Panc1 (cell line): ENCODE results near the gene PSRC1. TPM values are rescaled to one million over a fixed set of nuclear protein-coding genes. Genes with fewer than 3 reads are reported as not detected.

Source experiments
- ATAC-seq: fragments of 200-7000 bp; cut with Tn5 transposase; 2 replicates; pipeline ENCODE4 v1.9.1; 2020; ENCODE audit warnings: mild to moderate bottlenecking, moderate library complexity
- BruUV-seq: library from RNA; stranded (reverse); fragments of 400-500 nt; replicated peaks from 2 replicates; lab custom pipeline; 2021; lab: Mats Ljungman, UMichigan
- CTCF ChIA-PET: fragments of 300-600 bp; sonication (Branson Sonifier 250); formaldehyde crosslinking; loops from one replicate; lab custom pipeline; 2022; ENCODE audit warnings: antibody characterized with exemption; lab: Charles Lee
- POLR2A ChIA-PET: fragments of 300-600 bp; sonication (Branson Sonifier 250); formaldehyde crosslinking; loops from one replicate; lab custom pipeline; 2022; ENCODE audit warnings: antibody characterized with exemption; lab: Charles Lee
- DNase-seq: peaks from one replicate; pipeline ENCODE4 v3.0.0-alpha.2; 2010; ENCODE audit warnings: low read depth, low spot score
- H3K27ac ChIP-seq: 2 replicates; pipeline ENCODE4 v1.5.1; 2011; ENCODE audit warnings: mild to moderate bottlenecking, low read length, inconsistent platforms
- H3K27me3 ChIP-seq: fragments of 200-500 bp; sonication (Bioruptor generic); 2 replicates; pipeline ENCODE4 v1.6.0; 2014; ENCODE audit warnings: low read length, inconsistent platforms; ENCODE audit not compliant: control insufficient read depth, insufficient read depth
- H3K36me3 ChIP-seq: fragments of 200-500 bp; sonication (Bioruptor generic); 2 replicates; pipeline ENCODE4 v1.5.1; 2014; ENCODE audit warnings: inconsistent platforms, mild to moderate bottlenecking, low read length, moderate library complexity; ENCODE audit not compliant: control insufficient read depth, insufficient read depth
- H3K4me1 ChIP-seq: 2 replicates; pipeline ENCODE4 v1.5.1; 2011; ENCODE audit warnings: inconsistent platforms, mild to moderate bottlenecking, low read length, moderate library complexity; ENCODE audit not compliant: control insufficient read depth, insufficient read depth
- H3K4me3 ChIP-seq, 2 experiments: 2 replicates each; pipeline ENCODE4 v1.5.1; 2011 to 2012; ENCODE audit warnings: low read depth in 2 of 2, low read length in 2 of 2, mild to moderate bottlenecking in 2 of 2, inconsistent platforms in 1 of 2, moderate library complexity in 1 of 2
- H3K9me3 ChIP-seq: fragments of 200-500 bp; sonication (Bioruptor generic); 2 replicates; pipeline ENCODE4 v1.5.1; 2014; ENCODE audit warnings: low read depth, mild to moderate bottlenecking, inconsistent platforms, low read length, moderate library complexity; ENCODE audit not compliant: control insufficient read depth, insufficient read depth
- CTCF ChIP-seq: fragments of 450-650 bp; IDR thresholded peaks from 2 replicates; pipeline ENCODE4 v1.5.1; 2017; ENCODE audit warnings: mild to moderate bottlenecking
- POLR2AphosphoS5 ChIP-seq: IDR thresholded peaks from 2 replicates; pipeline ENCODE4 v1.6.1; 2012; ENCODE audit warnings: mild to moderate bottlenecking, low read depth, low read length, moderate library complexity
- REST ChIP-seq, 2 experiments: IDR thresholded peaks; 2 replicates each; pipeline ENCODE4 v1.6.1; 2011 to 2012; ENCODE audit warnings: low read depth in 2 of 2, control low read depth in 1 of 2, low read length in 1 of 2, mild to moderate bottlenecking in 1 of 2, moderate library complexity in 1 of 2; ENCODE audit not compliant: insufficient read depth in 1 of 2
- SIN3A ChIP-seq: IDR thresholded peaks from 2 replicates; pipeline ENCODE4 v1.6.1; 2012; ENCODE audit warnings: low read depth, mild to moderate bottlenecking, low read length, moderate library complexity, borderline replicate concordance; ENCODE audit not compliant: insufficient read depth
- TCF7L2 ChIP-seq: IDR thresholded peaks from 2 replicates; pipeline ENCODE4 v1.6.1; 2011; ENCODE audit warnings: mild to moderate bottlenecking, low read depth, low read length, inconsistent platforms
- in situ Hi-C: cut with HindIII; loops from 2 replicates; pipeline ENCODE4 v1.10.0; 2016; ENCODE audit warnings: low sequenced_read_pairs, low pct_unique_long_range_greater_than_20kb
- intact Hi-C: fragments of 100-400 bp; cut with micrococcal nuclease; formaldehyde crosslinking; loops from one replicate; pipeline ENCODE4 v1.10.0; 2022; ENCODE audit not compliant: unreplicated experiment
- total RNA-seq: library from RNA; stranded (reverse); gene quantifications from one replicate; pipeline ENCODE4 v1.2.1, GENCODE V29; 2021; ENCODE audit not compliant: unreplicated experiment

PSRC1 gene
- total RNA-seq, 1 experiment from 2014 or later = 40.6 TPM

GRCh38 chr1:109252893-109253802 is 29.8 kb downstream of the PSRC1 start:
- Histone ChIP-seq H3K4me3 (no peak overlapping the region), H3K36me3 (no peaks in the 10 kb centered on the region), H3K27ac (no peak overlapping the region), H3K27me3 (no peaks in the 10 kb centered on the region), H3K4me1 (peaks cover 11% of the 10 kb centered on the region), H3K9me3 (no peaks in the 10 kb centered on the region)
- CTCF ChIA-PET = no interaction called here
- TF ChIP-seq REST (IDR thresholded peaks at IDR 0.05; ENCODE audit: insufficient read depth in 1 of 2, low read depth in 2 of 2, low read length in 1 of 2) (no peak), POLR2AphosphoS5 (no peak), TCF7L2 (no peak), SIN3A (no peak)
- intact Hi-C loops = no loop called here
- POLR2A ChIA-PET = no interaction called here
- DNase-seq (no peak), ATAC-seq (no peak)
- in situ Hi-C loops = no loop called here
- no TSS peak for BruUV-seq

GRCh38 chr1:109252167-109252892 is 30.6 kb downstream of the PSRC1 start:
- POLR2A ChIA-PET = no interaction called here
- no peak for TF ChIP-seq SIN3A
- TF ChIP-seq REST (IDR thresholded peaks at IDR 0.05; ENCODE audit: insufficient read depth in 1 of 2, low read depth in 2 of 2, low read length in 1 of 2) = no peak
- no peak for TF ChIP-seq TCF7L2
- TF ChIP-seq CTCF = no peak
- no peak for TF ChIP-seq POLR2AphosphoS5
- in situ Hi-C loops (no loop called here), intact Hi-C loops (no loop called here)
- DNase-seq (no peak), ATAC-seq (no peak)
- no peaks in the 10 kb centered on the region for H3K27me3 ChIP-seq
- no peak overlapping the region for H3K27ac ChIP-seq
- peaks cover 11% of the 10 kb centered on the region for H3K4me1 ChIP-seq
- no TSS peak for BruUV-seq
- no peaks in the 10 kb centered on the region for H3K9me3 ChIP-seq
- no peak overlapping the region for H3K4me3 ChIP-seq
- no peaks in the 10 kb centered on the region for H3K36me3 ChIP-seq
- CTCF ChIA-PET = no interaction called here
